ENCODE results near the gene KNCN. TPM values are rescaled to one million over a fixed set of nuclear protein-coding genes. Genes with fewer than 3 reads are reported as not detected.

KNCN gene
- total and polyA plus RNA-seq, 2 donors (not counting 1 experiment from before 2014, with no cell fraction given), result not detected

DNA sequence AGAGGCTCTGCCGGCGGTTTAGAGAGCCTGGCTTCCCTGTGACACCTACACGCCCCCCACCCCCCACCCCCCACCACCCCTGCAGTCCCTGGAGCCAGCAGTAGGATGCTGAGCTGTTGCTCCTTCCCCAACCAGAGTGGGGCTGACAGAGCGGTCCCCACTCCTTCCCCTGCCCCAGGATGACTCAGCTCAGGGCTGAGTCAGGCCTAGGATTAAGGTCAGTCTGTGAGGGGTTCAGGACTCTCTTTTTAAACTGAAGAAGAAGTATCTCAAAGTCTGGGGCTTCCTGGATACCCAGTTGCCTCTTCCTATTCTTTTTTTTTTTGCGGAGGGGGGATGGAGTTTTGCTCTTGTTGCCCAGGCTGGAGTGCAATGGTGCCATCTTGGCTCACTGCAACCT lies 42.7 kb downstream of the KNCN start:
- no peaks in the 10 kb centered on the region for H4K20me1 ChIP-seq (ENCODE audit: control insufficient read depth, insufficient read depth, low read length, poor library complexity, severe bottlenecking)
- H3K27me3 ChIP-seq (replicated peaks in 1 of 4; ENCODE audit: control extremely low read depth in 1 of 4, control insufficient read depth in 3 of 4, insufficient read depth in 4 of 4, low read length in 3 of 4), result peaks cover 0 to 14% (median under 1%) of the 10 kb centered on the region in 4 experiments
- POLR2A ChIA-PET, result no interaction called here
- no peaks in the 10 kb centered on the region for H3K36me3 ChIP-seq (replicated peaks in 1 of 2; ENCODE audit: control extremely low read depth in 1 of 2, control insufficient read depth in 1 of 2, extremely low read depth in 1 of 2, insufficient read depth in 2 of 2, low read length in 1 of 2)
- no peak for TF ChIP-seq EZH2 (IDR thresholded peaks at IDR 0.05; ENCODE audit: borderline replicate concordance, insufficient read depth, low read depth, low read length, poor library complexity, severe bottlenecking)
- TF ChIP-seq, protein P1, sequence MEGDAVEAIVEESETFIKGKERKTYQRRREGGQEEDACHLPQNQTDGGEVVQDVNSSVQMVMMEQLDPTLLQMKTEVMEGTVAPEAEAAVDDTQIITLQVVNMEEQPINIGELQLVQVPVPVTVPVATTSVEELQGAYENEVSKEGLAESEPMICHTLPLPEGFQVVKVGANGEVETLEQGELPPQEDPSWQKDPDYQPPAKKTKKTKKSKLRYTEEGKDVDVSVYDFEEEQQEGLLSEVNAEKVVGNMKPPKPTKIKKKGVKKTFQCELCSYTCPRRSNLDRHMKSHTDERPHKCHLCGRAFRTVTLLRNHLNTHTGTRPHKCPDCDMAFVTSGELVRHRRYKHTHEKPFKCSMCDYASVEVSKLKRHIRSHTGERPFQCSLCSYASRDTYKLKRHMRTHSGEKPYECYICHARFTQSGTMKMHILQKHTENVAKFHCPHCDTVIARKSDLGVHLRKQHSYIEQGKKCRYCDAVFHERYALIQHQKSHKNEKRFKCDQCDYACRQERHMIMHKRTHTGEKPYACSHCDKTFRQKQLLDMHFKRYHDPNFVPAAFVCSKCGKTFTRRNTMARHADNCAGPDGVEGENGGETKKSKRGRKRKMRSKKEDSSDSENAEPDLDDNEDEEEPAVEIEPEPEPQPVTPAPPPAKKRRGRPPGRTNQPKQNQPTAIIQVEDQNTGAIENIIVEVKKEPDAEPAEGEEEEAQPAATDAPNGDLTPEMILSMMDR (IDR thresholded peaks at IDR 0.05), result no peak
- H3K4me2 ChIP-seq (replicated peaks; ENCODE audit: low read depth, low read length, poor library complexity, severe bottlenecking), result no peak overlapping the region
- H3K4me3 ChIP-seq (ENCODE audit: control extremely low read depth in 1 of 5, extremely low read depth in 1 of 5, insufficient read depth in 1 of 5, low read depth in 2 of 5, low read length in 4 of 5), result no peak overlapping the region
- Mint-ChIP-seq H3K27me3 (peaks cover 28% of the 10 kb centered on the region), H3K4me1 (no peaks in the 10 kb centered on the region), H3K9me3 (ENCODE audit: insufficient read depth) (no peaks in the 10 kb centered on the region), H3K4me3 (no peak overlapping the region), H3K27ac (no peak overlapping the region)
- no peaks in the 10 kb centered on the region for H3K4me1 ChIP-seq (ENCODE audit: control insufficient read depth in 2 of 2, insufficient read depth in 2 of 2, low read length in 2 of 2)
- CTCF ChIA-PET, result no interaction called here
- DNase-seq (no peak), ATAC-seq (ENCODE audit: low read depth) (no peak)
- intact Hi-C loops (cut with micrococcal nuclease), result no loop called here
- no peak overlapping the region for H3K27ac ChIP-seq (ENCODE audit: low read length in 2 of 2)
- no peaks in the 10 kb centered on the region for H3K9me3 ChIP-seq (ENCODE audit: control extremely low read depth in 1 of 3, control insufficient read depth in 2 of 3, insufficient read depth in 1 of 3, low read length in 2 of 3)
- no peaks in the 10 kb centered on the region for H3K79me2 ChIP-seq (ENCODE audit: control insufficient read depth, insufficient read depth, low read length)
- H3K9ac ChIP-seq (ENCODE audit: low read length), result no peak overlapping the region
- no peak overlapping the region for H2AFZ ChIP-seq (ENCODE audit: insufficient read depth, low read depth, low read length, poor library complexity, severe bottlenecking)
- no CpG with 5 or more reads among the region's 5 CpGs for WGBS (ENCODE audit: insufficient coverage)

DNA sequence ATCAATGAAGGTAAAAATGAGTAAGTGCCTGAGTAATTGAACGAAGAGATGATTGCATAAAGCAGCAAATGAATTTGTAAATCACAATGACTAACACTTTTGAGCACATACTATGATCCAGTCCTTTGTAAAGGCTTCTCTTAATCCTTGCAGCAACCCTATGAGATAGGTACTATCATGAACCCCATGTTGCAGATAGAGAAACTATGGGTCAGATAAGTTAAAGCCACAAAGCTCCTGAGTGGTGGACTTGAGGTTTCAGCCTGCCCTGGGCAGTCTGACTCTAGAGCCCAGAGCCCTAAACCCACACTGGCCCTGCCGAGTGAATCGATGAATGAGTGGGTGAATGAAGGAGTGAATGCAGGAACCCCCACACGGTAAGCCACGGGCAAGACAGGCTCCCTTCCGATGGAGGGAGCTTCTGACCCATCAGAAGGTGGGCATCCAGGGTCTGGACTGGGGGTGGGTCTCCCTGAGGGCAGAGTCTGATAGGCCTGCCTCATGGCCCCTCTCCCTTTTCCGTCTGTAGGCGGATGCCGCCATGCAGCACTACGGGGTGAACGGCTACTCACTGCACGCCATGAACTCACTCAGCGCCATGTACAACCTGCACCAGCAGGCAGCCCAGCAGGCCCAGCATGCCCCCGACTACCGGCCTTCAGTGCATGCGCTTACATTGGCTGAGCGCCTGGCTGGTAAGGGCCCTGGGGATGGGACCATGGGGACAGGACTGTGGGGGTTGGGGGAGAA lies 44.8 kb downstream of the KNCN start:
- Histone ChIP-seq H3K4me1 (ENCODE audit: control insufficient read depth in 2 of 2, insufficient read depth in 2 of 2, low read length in 2 of 2) (no peaks in the 10 kb centered on the region), H3K4me3 (ENCODE audit: control extremely low read depth in 1 of 5, extremely low read depth in 1 of 5, insufficient read depth in 1 of 5, low read depth in 2 of 5, low read length in 4 of 5) (no peak overlapping the region), H3K79me2 (ENCODE audit: control insufficient read depth, insufficient read depth, low read length) (no peaks in the 10 kb centered on the region), H3K27ac (ENCODE audit: low read length in 2 of 2) (no peak overlapping the region), H4K20me1 (ENCODE audit: control insufficient read depth, insufficient read depth, low read length, poor library complexity, severe bottlenecking) (no peaks in the 10 kb centered on the region), H3K4me2 (replicated peaks; ENCODE audit: low read depth, low read length, poor library complexity, severe bottlenecking) (no peak overlapping the region), H2AFZ (ENCODE audit: insufficient read depth, low read depth, low read length, poor library complexity, severe bottlenecking) (no peak overlapping the region), H3K36me3 (replicated peaks in 1 of 2; ENCODE audit: control extremely low read depth in 1 of 2, control insufficient read depth in 1 of 2, extremely low read depth in 1 of 2, insufficient read depth in 2 of 2, low read length in 1 of 2) (no peaks in the 10 kb centered on the region), H3K9me3 (ENCODE audit: control extremely low read depth in 1 of 3, control insufficient read depth in 2 of 3, insufficient read depth in 1 of 3, low read length in 2 of 3) (no peaks in the 10 kb centered on the region), H3K9ac (ENCODE audit: low read length) (no peak overlapping the region), H3K27me3 (replicated peaks in 1 of 4; ENCODE audit: control extremely low read depth in 1 of 4, control insufficient read depth in 3 of 4, insufficient read depth in 4 of 4, low read length in 3 of 4) (peaks cover 0 to 18% (median 3%) of the 10 kb centered on the region in 4 experiments)
- DNase-seq, result no peak
- CTCF ChIA-PET, result interaction anchor here (1.2 to 1.6 kb wide), 2 partner anchors 29 to 60 kb away, joined by 3 read pairs; no protein-coding TSS in a partner anchor
- peaks cover 36% of the 10 kb centered on the region for H3K27me3 Mint-ChIP-seq
- intact Hi-C loops (cut with micrococcal nuclease), result no loop called here
- WGBS (ENCODE audit: insufficient coverage), result 92% methylated on average over 12 of the region's 17 CpGs
- H3K4me1 Mint-ChIP-seq, result no peaks in the 10 kb centered on the region
- TF ChIP-seq EZH2 (IDR thresholded peaks at IDR 0.05; ENCODE audit: borderline replicate concordance, insufficient read depth, low read depth, low read length, poor library complexity, severe bottlenecking), result no peak
- TF ChIP-seq, protein P1 (IDR thresholded peaks at IDR 0.05), result no peak
- no peak for ATAC-seq (ENCODE audit: low read depth)
- POLR2A ChIA-PET, result no interaction called here
- no peak overlapping the region for H3K4me3 Mint-ChIP-seq
- no peak overlapping the region for H3K27ac Mint-ChIP-seq
- H3K9me3 Mint-ChIP-seq (ENCODE audit: insufficient read depth), result no peaks in the 10 kb centered on the region
